HepG2 (cell line): Measurements from ENCODE around the gene MOV10L1. TPM values are rescaled to one million over a fixed set of nuclear protein-coding genes. Genes with fewer than 3 reads are reported as not detected.

Source experiments
- ATAC-seq: fragments of 200-7000 bp; cut with Tn5 transposase; 3 replicates; pipeline ENCODE4 v1.9.1; 2020; ENCODE audit warnings: mild to moderate bottlenecking, moderate library complexity
- BruUV-seq: library from RNA; stranded (reverse); fragments of 400-500 nt; replicated peaks from 2 replicates; lab custom pipeline; 2021; lab: Mats Ljungman, UMichigan
- CTCF ChIA-PET: fragments of 300-600 bp; formaldehyde crosslinking; extraction: SDS; loops from one replicate; lab custom pipeline; 2021; ENCODE audit warnings: low total read pairs, inconsistent platforms, low intra/inter-chr PET ratio; lab: Yijun Ruan, JAX
- POLR2A ChIA-PET: fragments of 350-600 bp; sonication (Branson Sonifier 250); formaldehyde crosslinking; loops from one replicate; lab custom pipeline; 2020; ENCODE audit warnings: antibody characterized with exemption, inconsistent platforms; lab: Yijun Ruan, JAX
- DNase-seq: peaks from one replicate; pipeline ENCODE4 v3.0.0-alpha.2; 2015; ENCODE audit warnings: low spot score
- FAIRE-seq: peaks from 3 replicates; lab custom pipeline; 2011; peaks lifted over from hg19 to GRCh38; lab: Jason Lieb, UNC
- H2AFZ ChIP-seq: one replicate; pipeline ENCODE4 v1.6.1; 2011; ENCODE audit warnings: low read length, inconsistent platforms
- H3K27ac ChIP-seq: fragments of 300-600 bp; 3 replicates; pipeline ENCODE4 v1.8.0; 2011; ENCODE audit warnings: mixed run types, mild to moderate bottlenecking, mixed read lengths, low read length, inconsistent platforms; ENCODE audit not compliant: insufficient read depth; ENCODE audit errors: extremely low read length
- H3K27me3 ChIP-seq, 2 experiments: fragments of 200-600 bp in 1 of 2; 2 replicates in 1 of 2; 3 replicates in 1 of 2; pipeline versions ENCODE4 v1.6.0 to v1.8.0; 2011; ENCODE audit warnings: low read length in 2 of 2, mild to moderate bottlenecking in 2 of 2, moderate library complexity in 2 of 2, inconsistent platforms in 1 of 2; ENCODE audit not compliant: insufficient read depth in 2 of 2, control insufficient read depth in 1 of 2
- H3K36me3 ChIP-seq, 2 experiments: fragments of 200-600 bp in 1 of 2; replicated peaks in 1 of 2; 2 replicates in 1 of 2; 3 replicates in 1 of 2; pipeline versions ENCODE4 v1.5.1 to v1.8.0; 2011; ENCODE audit warnings: low read length in 2 of 2, inconsistent platforms in 1 of 2; ENCODE audit not compliant: insufficient read depth in 2 of 2, control insufficient read depth in 1 of 2
- H3K4me1 ChIP-seq: 2 replicates; pipeline ENCODE4 v1.5.1; 2012; ENCODE audit warnings: low read length, inconsistent platforms; ENCODE audit not compliant: insufficient read depth
- H3K4me2 ChIP-seq: 2 replicates; pipeline ENCODE4 v1.6.0; 2011; ENCODE audit warnings: low read depth, low read length, inconsistent platforms
- H3K4me3 ChIP-seq, 3 experiments: fragments of 200-600 bp in 1 of 3; sonication (generic), shearing (Covaris generic) in 1 of 3; replicated peaks in 1 of 3; 2 replicates each; pipeline ENCODE4 v1.5.1; 2011 to 2016; ENCODE audit warnings: low read length in 3 of 3, inconsistent platforms in 2 of 3, low read depth in 2 of 3, mild to moderate bottlenecking in 2 of 3, control low read depth in 1 of 3, mixed read lengths in 1 of 3; ENCODE audit not compliant: insufficient read depth in 1 of 3
- H3K79me2 ChIP-seq: one replicate; pipeline ENCODE4 v1.6.1; 2011; ENCODE audit warnings: low read length, inconsistent platforms; ENCODE audit not compliant: insufficient read depth
- H3K9ac ChIP-seq: 2 replicates; pipeline ENCODE4 v1.6.0; 2011; ENCODE audit warnings: mild to moderate bottlenecking, low read depth, low read length, inconsistent platforms; ENCODE audit not compliant: insufficient read depth
- H3K9me3 ChIP-seq: 2 replicates; pipeline ENCODE4 v1.5.1; 2012; ENCODE audit warnings: mild to moderate bottlenecking, low read length
- H4K20me1 ChIP-seq: 2 replicates; pipeline ENCODE4 v1.6.0; 2011; ENCODE audit warnings: inconsistent platforms, mild to moderate bottlenecking, low read length, moderate library complexity; ENCODE audit not compliant: insufficient read depth
- CTCF ChIP-seq: sonication (generic); formaldehyde crosslinking; IDR thresholded peaks from 2 replicates; pipeline ENCODE4 v1.5.0; 2020; ENCODE audit warnings: mild to moderate bottlenecking, missing genetic modification reagents, moderate library complexity
- FOXK2 ChIP-seq: fragments of 450-650 bp; IDR thresholded peaks from 2 replicates; pipeline ENCODE4 v1.6.1; 2016
- GFI1 ChIP-seq: sonication (generic); formaldehyde crosslinking; IDR thresholded peaks from 2 replicates; pipeline ENCODE4 v1.5.0; 2020; ENCODE audit warnings: missing genetic modification reagents, mild to moderate bottlenecking, borderline replicate concordance
- HHEX ChIP-seq: IDR thresholded peaks from 2 replicates; pipeline ENCODE4 v1.6.1; 2016; ENCODE audit warnings: control low read depth
- HNRNPL ChIP-seq: fragments of 200-400 bp; formaldehyde crosslinking; IDR thresholded peaks from 2 replicates; pipeline ENCODE4 v1.6.1; 2017; ENCODE audit warnings: mild to moderate bottlenecking, low read depth, low read length
- IRX3 ChIP-seq: sonication (generic); formaldehyde crosslinking; IDR thresholded peaks from 2 replicates; pipeline ENCODE4 v1.8.1; 2023; ENCODE audit warnings: mild to moderate bottlenecking, low read depth, missing genetic modification reagents, borderline replicate concordance
- KDM4B ChIP-seq: sonication (generic); formaldehyde crosslinking; IDR thresholded peaks from 2 replicates; pipeline ENCODE4 v1.4.0; 2020; ENCODE audit warnings: missing genetic modification reagents
- MNT ChIP-seq: fragments of 450-650 bp; IDR thresholded peaks from 2 replicates; pipeline ENCODE4 v1.6.1; 2016
- MTF1 ChIP-seq: sonication (generic); formaldehyde crosslinking; IDR thresholded peaks from 2 replicates; pipeline ENCODE4 v1.5.0; 2020; ENCODE audit warnings: missing genetic modification reagents
- PHF20 ChIP-seq: sonication (generic); formaldehyde crosslinking; IDR thresholded peaks from 2 replicates; pipeline ENCODE4 v1.5.0; 2020; ENCODE audit warnings: mild to moderate bottlenecking, missing genetic modification reagents
- TEAD2 ChIP-seq: sonication (generic); formaldehyde crosslinking; IDR thresholded peaks from 2 replicates; pipeline ENCODE4 v1.9.0; 2021; ENCODE audit warnings: missing genetic modification reagents
- ZNF550 ChIP-seq: sonication (generic); formaldehyde crosslinking; IDR thresholded peaks from 2 replicates; pipeline ENCODE4 v1.4.0; 2020; ENCODE audit warnings: mild to moderate bottlenecking, missing genetic modification reagents, borderline replicate concordance
- ZNF660 ChIP-seq: sonication (generic); formaldehyde crosslinking; IDR thresholded peaks from 2 replicates; pipeline ENCODE4 v1.5.1; 2020; ENCODE audit warnings: mild to moderate bottlenecking, low read depth, missing genetic modification reagents, borderline replicate concordance
- WGBS: methylation state at CpG from one replicate; pipeline ENCODE4 v1.1.6; 2017; ENCODE audit warnings: low lambda C conversion rate; 5-methylcytosine and 5-hydroxymethylcytosine counted together
- in situ Hi-C: cut with HindIII; loops from 2 replicates; pipeline ENCODE4 v1.10.0; 2017; ENCODE audit warnings: low pct_unique_long_range_greater_than_20kb; ENCODE audit not compliant: extremely low pct_ligation_motif_present
- intact Hi-C: fragments of 100-400 bp; cut with micrococcal nuclease; formaldehyde crosslinking; loops from one replicate; pipeline ENCODE4 v1.10.0; 2022; ENCODE audit not compliant: unreplicated experiment
- polyA plus RNA-seq, 8 experiments: library from polyadenylated mRNA; depleted of rRNA in 3 of 8; stranded (reverse) in 7 of 8; unstranded in 1 of 8; fragments of >200 nt; fragmentation: Illumina TruSeq in 4 of 8; extraction: Trizol in 4 of 8; gene quantifications; 2 replicates each; pipeline versions ENCODE4 v1.2.1 to v1.2.3, GENCODE V29; 2011 to 2016; ENCODE audit warnings: low read depth in 4 of 8, missing spikeins in 1 of 8, mixed read lengths in 1 of 8; ENCODE audit not compliant: insufficient read depth in 1 of 8
- total RNA-seq, 5 experiments: library from RNA; depleted of rRNA; stranded (reverse); fragments of >200 nt; fragmentation: Illumina TruSeq; extraction: Trizol; gene quantifications; 2 replicates each; pipeline ENCODE4 v1.2.3, GENCODE V29; 2016; ENCODE audit warnings: low read depth in 1 of 5
- TF ChIP-seq, protein P1 (sequence below): sonication (generic); formaldehyde crosslinking; IDR thresholded peaks from 2 replicates; pipeline ENCODE4 v1.9.0; 2022; ENCODE audit warnings: low read depth, missing genetic modification reagents

MOV10L1 gene
- total and polyA plus RNA-seq, 2 of the 13 experiments (the other 11 are each of a cell fraction or from before 2014, with no cell fraction given) = 0.11 to 0.12 TPM

- DNase-seq (no peak), ATAC-seq (no peak), FAIRE-seq (no peak)
- no peak overlapping the region for H3K4me2 ChIP-seq
- no peak overlapping the region for H3K9ac ChIP-seq
- CTCF ChIA-PET = no interaction called here
- WGBS = 53% methylated on average over 7 of the region's 7 CpGs
- peaks cover 5% of the 10 kb centered on the region; the same call in 1 of the 2 replicates for H3K4me1 ChIP-seq
- H3K4me3 ChIP-seq = no peak overlapping the region
- no TSS peak for BruUV-seq
- no peaks in the 10 kb centered on the region for H3K36me3 ChIP-seq
- H4K20me1 ChIP-seq = no peaks in the 10 kb centered on the region
- no peak overlapping the region for H2AFZ ChIP-seq
- POLR2A ChIA-PET = no interaction called here
- intact Hi-C loops = no loop called here
- H3K79me2 ChIP-seq = no peaks in the 10 kb centered on the region
- H3K27me3 ChIP-seq = peaks cover 4 to 35% of the 10 kb centered on the region in 2 experiments
- H3K27ac ChIP-seq = no peak overlapping the region
- TF ChIP-seq FOXK2 (no peak), ZNF660 (CRISPR knock-in tag) (no peak), GFI1 (CRISPR knock-in tag) (no peak), TEAD2 (CRISPR knock-in tag) (no peak)
- TF ChIP-seq, all 625 proteins: peak for 0
- in situ Hi-C loops = no loop called here
- no peaks in the 10 kb centered on the region for H3K9me3 ChIP-seq
Measured at GRCh38 chr22:50059881-50060262, 29.9 kb upstream of the MOV10L1 start.

- Histone ChIP-seq H4K20me1 (no peaks in the 10 kb centered on the region), H3K27me3 (peaks cover 4 to 37% of the 10 kb centered on the region in 2 experiments), H3K4me3 (no peak overlapping the region), H3K79me2 (no peaks in the 10 kb centered on the region), H3K9me3 (no peaks in the 10 kb centered on the region), H3K9ac (no peak overlapping the region), H3K4me2 (no peak overlapping the region), H2AFZ (no peak overlapping the region), H3K36me3 (no peaks in the 10 kb centered on the region), H3K27ac (no peak overlapping the region), H3K4me1 (no peaks in the 10 kb centered on the region)
- WGBS = 60% methylated on average over 3 of the region's 28 CpGs
- no peak for FAIRE-seq
- BruUV-seq = no TSS peak
- ATAC-seq = peak; percentile 40; the same call in 2 of the 3 replicates
- intact Hi-C loops (no loop called here), in situ Hi-C loops (no loop called here)
- CTCF ChIA-PET = no interaction called here
- no peak for DNase-seq
- POLR2A ChIA-PET = no interaction called here
- peak; percentile 86 for TF ChIP-seq MNT
- no peak for TF ChIP-seq HHEX (CRISPR knock-in tag)
- TF ChIP-seq ZNF550 (CRISPR knock-in tag) = no peak
- no peak for TF ChIP-seq MTF1 (CRISPR knock-in tag)
- TF ChIP-seq KDM4B (CRISPR knock-in tag) = no peak
- no peak for TF ChIP-seq PHF20 (CRISPR knock-in tag)
- TF ChIP-seq HNRNPL = peak; percentile 79; the same call in 1 of the 2 replicates
- TF ChIP-seq, protein P1, sequence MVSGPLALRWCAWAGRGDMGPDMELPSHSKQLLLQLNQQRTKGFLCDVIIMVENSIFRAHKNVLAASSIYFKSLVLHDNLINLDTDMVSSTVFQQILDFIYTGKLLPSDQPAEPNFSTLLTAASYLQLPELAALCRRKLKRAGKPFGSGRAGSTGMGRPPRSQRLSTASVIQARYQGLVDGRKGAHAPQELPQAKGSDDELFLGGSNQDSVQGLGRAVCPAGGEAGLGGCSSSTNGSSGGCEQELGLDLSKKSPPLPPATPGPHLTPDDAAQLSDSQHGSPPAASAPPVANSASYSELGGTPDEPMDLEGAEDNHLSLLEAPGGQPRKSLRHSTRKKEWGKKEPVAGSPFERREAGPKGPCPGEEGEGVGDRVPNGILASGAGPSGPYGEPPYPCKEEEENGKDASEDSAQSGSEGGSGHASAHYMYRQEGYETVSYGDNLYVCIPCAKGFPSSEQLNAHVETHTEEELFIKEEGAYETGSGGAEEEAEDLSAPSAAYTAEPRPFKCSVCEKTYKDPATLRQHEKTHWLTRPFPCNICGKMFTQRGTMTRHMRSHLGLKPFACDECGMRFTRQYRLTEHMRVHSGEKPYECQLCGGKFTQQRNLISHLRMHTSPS = peak; percentile 29; the same call in 1 of the 2 replicates
- no peak for TF ChIP-seq IRX3 (CRISPR knock-in tag)
- TF ChIP-seq CTCF (CRISPR knock-in tag) = peak; percentile 46
Measured at GRCh38 chr22:50060441-50061140, 29.2 kb upstream of the MOV10L1 start.
